Esophagus squamous epithelium (tissue), 4 donors: ENCODE results near the gene PDHX.

Experiments
- POLR2A ChIP-seq, 4 donors: fragments of 450-650 bp; IDR thresholded peaks; one replicate each; pipeline ENCODE4 v1.6.1; 2017; ENCODE audit warnings: antibody characterized with exemption in 4 of 4, mild to moderate bottlenecking in 4 of 4, moderate library complexity in 3 of 4
- TF ChIP-seq, protein P1 (sequence below), 6 experiments: fragments of 450-650 bp in 4 of 6; fragments of 200-600 bp in 2 of 6; sonication (generic) in 2 of 6; IDR thresholded peaks; one replicate each; pipeline ENCODE4 v1.5.1; 2016 to 2019; ENCODE audit warnings: antibody characterized with exemption in 6 of 6, mild to moderate bottlenecking in 4 of 6, moderate library complexity in 4 of 6

DNA sequence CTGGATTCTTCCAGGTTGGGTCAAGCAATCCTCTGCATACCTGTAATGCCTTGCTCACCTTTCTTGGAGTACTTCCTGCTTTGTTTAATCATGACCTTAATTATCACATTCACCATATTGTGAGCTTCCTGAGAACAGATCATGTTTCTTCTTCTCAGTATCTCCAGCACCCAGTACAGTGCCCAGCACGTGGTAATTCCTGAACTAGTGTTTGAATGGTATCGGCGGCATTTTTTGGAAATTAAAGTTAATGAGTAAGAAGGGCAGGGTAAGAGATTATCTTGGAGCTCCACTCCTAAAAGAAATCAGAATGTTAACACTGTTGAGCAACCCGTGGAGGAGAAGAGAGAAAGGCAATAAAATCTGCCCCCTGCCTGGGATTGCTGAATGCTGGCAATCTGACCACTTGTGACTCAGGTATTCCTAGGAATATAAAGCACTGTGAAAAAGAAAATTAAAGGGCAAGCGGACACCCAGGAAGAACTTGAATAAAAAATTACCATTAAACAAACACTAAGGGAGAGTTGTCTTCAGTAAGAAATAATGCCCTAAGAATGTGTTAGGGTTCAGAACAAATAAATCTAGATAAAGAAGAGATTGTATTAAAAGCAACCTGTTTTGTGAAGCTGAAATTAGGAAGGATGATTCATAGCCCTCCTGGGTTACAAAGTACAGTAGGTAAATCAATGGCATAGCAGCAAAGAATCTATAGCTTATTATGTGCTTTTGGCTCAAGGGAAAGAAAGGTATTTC is 92.9 kb downstream of the PDHX start:
- TF ChIP-seq POLR2A (IDR thresholded peaks at IDR 0.05) = no peak
- TF ChIP-seq, protein P1, sequence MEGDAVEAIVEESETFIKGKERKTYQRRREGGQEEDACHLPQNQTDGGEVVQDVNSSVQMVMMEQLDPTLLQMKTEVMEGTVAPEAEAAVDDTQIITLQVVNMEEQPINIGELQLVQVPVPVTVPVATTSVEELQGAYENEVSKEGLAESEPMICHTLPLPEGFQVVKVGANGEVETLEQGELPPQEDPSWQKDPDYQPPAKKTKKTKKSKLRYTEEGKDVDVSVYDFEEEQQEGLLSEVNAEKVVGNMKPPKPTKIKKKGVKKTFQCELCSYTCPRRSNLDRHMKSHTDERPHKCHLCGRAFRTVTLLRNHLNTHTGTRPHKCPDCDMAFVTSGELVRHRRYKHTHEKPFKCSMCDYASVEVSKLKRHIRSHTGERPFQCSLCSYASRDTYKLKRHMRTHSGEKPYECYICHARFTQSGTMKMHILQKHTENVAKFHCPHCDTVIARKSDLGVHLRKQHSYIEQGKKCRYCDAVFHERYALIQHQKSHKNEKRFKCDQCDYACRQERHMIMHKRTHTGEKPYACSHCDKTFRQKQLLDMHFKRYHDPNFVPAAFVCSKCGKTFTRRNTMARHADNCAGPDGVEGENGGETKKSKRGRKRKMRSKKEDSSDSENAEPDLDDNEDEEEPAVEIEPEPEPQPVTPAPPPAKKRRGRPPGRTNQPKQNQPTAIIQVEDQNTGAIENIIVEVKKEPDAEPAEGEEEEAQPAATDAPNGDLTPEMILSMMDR (IDR thresholded peaks at IDR 0.05) = peak in 1 of 6 experiments; percentile 5
